OCI-M2 (cell line): ENCODE data around the gene GNA15.
"Not testable (repeated sequence)": the region's sequence is repeated elsewhere in the genome, so short reads cannot be mapped to it uniquely, and the experiment has no call there.

ENCODE experiments used
- DNase-seq: peaks from one replicate; lab custom pipeline; 2025; ENCODE audit not compliant: unreplicated experiment; lab: John Stamatoyannopoulos, UW

Gene GNA15

DNA sequence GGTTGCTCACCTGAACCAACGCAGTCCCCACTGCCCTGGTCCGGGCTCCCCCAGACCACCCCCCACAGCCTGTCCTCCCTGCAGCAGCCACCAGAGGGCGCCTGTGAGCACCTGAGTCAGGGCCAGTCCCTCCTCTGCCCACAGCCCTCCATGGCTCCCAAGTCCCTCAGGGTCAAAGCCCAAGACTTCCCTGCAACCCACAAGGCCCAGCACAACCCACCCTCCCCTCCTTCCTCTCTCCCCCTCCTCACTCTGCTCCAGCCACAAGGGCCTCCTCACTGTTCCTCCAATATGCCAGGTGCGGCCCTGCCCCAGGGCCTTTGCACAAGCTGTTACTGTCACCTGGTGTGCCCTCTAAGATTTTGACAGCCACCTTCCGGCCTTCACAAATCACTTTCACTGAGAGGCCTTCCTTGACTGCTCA, 10.9 kb downstream of the GNA15 start:
- no peak for DNase-seq

DNA sequence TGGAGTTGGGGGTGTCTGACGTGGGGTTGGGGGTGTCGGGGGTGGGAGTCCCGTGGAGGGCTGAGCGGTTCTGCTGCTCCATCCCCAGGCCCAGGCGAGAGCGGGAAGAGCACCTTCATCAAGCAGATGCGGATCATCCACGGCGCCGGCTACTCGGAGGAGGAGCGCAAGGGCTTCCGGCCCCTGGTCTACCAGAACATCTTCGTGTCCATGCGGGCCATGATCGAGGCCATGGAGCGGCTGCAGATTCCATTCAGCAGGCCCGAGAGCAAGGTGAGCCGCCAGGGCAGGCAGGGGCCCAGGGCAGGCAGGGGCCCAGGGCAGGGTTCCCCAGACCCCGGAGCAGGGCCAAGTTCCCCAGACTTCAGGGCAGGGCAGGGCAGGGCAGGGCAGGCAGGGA, 12.7 kb downstream of the GNA15 start:
- DNase-seq: no peak

DNA sequence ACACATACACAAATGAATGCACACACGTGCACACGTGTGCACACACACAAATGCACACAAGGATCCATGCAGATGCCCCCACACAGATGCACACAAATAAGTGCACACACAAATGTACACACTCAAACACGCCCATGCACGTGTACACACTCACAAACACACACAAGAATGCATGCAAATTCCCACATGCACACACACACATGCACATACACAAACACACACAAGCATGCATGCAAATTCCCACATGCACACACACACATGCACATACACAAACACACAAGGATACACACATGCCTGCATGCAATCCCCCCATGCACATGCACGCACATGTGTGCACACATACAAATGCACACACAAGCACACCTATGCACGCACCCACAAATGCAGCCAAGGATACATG, 13.3 kb downstream of the GNA15 start:
- no peak for DNase-seq

DNA sequence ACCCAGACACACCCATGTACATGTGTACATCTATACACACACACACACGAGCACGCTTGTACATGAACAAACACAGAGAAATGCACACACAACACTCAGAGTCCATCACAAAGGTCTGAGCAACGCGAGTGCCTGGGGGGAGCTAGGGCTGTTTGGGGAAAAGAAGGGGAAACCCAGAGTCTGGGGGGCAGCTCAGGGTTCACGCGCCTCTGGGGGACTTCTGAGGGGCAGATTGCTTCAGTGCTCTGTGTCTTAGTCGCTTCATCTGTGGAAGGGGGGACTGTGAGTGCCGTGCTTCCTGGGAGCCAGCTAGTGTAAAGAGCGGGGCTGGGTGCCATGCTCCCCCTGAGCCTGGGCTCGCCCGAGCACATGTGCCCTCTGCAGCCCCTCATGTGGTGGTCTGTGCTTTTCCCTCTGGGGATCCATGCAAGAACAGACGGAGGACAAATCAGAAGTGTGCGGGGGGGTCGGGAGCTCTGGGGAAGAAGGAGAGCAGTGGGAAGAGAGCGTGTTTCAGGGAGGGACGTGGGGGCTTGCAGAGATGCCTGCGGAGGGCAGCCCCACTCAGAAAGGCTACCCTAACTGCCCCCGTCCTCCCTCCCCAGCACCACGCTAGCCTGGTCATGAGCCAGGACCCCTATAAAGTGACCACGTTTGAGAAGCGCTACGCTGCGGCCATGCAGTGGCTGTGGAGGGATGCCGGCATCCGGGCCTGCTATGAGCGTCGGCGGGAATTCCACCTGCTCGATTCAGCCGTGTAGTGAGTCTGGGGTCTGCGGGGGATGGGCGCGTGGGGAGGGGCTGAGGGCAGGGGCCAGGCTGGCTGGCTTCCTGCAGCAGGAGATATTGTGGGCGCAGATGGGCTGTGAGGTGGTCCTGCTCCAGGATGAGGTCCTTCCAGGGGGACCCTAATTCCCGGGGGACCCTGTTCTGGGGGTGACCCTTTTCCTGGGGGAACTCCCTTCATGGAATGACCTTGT, 14.0 kb downstream of the GNA15 start:
- DNase-seq: no peak

DNA sequence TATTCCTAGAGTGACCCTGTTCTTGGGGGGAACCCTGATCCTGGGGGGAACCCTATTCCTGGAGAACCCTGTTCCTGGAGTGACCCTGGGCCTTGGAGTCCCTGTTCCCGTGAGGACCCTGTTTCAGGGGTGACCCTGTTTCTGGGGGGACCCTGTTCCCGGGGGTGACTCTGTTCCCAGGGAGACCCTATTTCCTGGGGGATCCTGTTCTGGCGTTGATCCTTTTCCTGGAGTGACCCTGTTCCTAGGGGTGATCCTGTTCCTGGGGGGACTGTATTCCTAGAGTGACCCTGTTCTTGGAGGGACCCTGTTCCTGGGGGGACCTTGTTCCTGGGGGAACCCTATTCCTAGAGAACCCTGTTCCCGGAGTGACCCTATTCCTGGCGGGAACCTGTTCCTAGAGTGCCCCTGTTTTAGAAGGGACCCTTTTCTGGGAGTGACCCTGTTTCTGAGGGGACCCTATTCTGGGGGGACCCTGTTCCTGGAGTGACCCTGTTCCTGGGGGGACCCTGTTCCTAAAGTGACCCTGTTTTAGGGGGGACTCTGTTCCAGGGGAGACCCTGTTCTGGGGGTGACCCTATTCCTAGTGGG, 15.0 kb downstream of the GNA15 start:
- no peak for DNase-seq

- DNase-seq: no peak
These were observed 16.0 kb downstream of the GNA15 start for GRCh38 chr19:3151563-3152418.

DNA sequence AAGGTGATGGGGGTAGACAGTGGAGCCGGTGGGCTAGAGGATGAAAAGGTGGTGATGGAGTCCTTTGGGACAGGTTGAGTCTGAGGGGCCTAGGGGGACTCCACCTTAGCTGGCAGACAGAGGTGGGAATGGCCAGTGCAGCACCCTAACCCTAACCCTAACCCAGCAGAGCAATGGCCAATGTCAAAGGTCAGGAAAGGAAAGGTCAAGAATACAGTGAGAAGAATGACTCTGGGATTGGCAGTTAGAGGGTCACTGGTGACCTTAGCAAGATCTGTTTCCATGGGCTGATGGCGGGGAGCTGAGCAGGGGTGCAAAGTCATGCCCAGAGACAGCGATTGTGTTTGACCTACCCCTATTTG, 16.6 kb downstream of the GNA15 start:
- no peak for DNase-seq

GRCh38 chr19:3153286-3154230, 17.7 kb downstream of the GNA15 start:
- no peak for DNase-seq

DNA sequence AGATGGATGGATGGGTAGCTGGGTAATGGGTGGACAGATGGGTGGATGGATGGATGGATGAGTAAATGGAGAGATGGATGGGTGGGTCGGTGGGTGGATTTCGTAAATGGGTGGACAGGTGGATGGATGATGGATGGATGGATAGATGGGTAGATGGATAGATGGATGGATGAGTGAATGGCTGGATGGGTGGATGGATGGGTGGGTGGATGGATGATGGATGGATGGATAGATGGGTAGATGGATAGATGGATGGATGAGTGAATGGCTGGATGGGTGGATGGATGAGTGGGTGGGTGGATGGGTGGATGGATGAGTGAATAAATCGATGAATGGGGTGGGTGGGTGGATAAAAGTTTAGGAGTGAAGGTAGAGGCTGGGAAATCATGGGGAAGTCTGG, 18.6 kb downstream of the GNA15 start:
- DNase-seq: not testable (repeated sequence)

- no peak for DNase-seq
These were observed 19.3 kb downstream of the GNA15 start for GRCh38 chr19:3154957-3155736.

DNA sequence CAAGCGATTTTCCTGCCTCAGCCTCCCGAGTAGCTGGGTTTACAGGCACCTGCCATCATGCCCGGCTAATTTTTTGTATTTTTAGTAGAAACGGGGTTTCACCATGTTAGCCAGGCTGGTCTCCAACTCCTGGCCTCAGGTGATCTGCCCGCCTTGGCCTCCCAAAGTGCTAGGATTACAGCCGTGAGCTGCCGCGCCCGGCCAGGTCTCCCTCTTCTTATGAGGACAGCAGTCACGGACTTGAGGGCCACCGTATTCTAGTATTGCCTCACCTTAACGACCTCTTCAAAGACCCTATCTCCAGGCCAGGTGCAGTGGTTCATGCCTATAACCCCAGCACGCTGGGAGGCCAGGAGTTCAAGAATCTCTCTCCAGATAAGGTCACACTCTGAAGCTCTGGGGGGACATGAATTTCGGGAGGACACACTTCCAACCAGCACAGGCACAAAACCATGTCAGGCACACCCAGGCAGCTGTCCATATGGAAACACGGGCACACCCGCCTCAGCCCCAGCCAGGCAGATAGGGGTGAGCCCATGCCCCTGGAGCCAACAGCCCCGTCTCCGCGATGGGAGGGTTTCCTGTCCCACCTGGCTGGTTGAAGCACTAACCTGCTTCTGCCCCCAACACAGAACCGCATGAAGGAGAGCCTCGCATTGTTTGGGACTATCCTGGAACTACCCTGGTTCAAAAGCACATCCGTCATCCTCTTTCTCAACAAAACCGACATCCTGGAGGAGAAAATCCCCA, 21.4 kb downstream of the GNA15 start:
- DNase-seq: no peak

GRCh38 chr19:3159565-3159964, 23.7 kb downstream of the GNA15 start:
- no peak for DNase-seq

- no peak for DNase-seq
These were observed 24.4 kb downstream of the GNA15 start for GRCh38 chr19:3160219-3160618.

DNA sequence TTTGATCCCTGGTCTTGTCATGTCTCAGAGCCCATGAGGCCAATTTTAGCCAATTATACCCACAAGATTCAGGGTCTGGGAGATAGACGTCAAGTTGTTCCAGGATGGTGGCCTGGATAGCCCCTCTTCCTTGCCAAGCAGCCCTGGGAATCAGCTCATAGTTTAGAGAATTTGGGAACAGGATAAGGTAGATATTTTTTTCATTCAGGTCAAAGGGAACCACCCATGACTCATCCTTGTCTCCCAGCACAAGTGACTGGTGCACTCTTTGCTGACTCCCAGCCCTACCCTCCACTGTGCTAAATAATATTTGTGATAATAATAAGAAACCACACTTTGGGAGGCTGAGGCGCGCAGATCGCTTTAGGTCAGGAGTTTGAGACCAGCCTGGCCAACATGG, 25.6 kb downstream of the GNA15 start:
- DNase-seq: no peak

- DNase-seq: no peak
These were observed 26.8 kb downstream of the GNA15 start for GRCh38 chr19:3162418-3163229.

- DNase-seq: no peak
These were observed 27.5 kb downstream of the GNA15 start for GRCh38 chr19:3163230-3163886.

DNA sequence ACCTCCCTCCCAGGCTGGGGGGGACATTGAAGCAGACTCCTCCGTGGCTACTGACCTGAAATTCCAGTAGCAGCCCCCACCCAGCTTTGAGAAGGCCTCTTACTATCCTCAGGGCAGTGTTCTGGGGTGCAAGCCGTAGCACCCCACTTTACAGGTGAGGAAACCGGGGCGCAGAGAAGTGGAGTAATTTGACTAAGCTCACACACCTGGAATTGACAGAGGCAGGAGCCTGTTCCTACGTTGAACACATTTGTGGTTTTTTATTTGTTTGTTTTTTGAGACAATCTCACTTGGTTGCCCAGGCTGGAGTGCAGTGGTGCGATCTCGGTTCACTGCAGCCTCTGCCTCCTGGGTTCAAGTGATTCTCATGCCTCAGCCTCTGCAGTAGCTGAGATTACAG, 28.1 kb downstream of the GNA15 start:
- DNase-seq: no peak
